Stimulated activated naive CD8-positive, alpha-beta T cell treated with anti-CD3 and anti-CD28 coated beads, Interleukin-15, amount 100 ng/mL, for 72 hours (primary cell): Measurements from ENCODE around the gene DHFR.
"Not testable (repeated sequence)": the region's sequence is repeated elsewhere in the genome, so short reads cannot be mapped to it uniquely, and the experiment has no call there.

ENCODE experiments used
- ATAC-seq: fragments of 150-1000 bp; cut with Tn5 transposase; 2 replicates; pipeline ENCODE4 v1.10.0; 2021; ENCODE audit warnings: mild to moderate bottlenecking, moderate library complexity
- DNase-seq, 2 donors: peaks; one replicate each; pipeline ENCODE4 v3.0.0; 2021 to 2022
- H3K27ac Mint-ChIP-seq, 2 donors: one replicate each; pipeline ENCODE4 v1.8.0; 2022; ENCODE audit warnings: mild to moderate bottlenecking in 2 of 2, mixed read lengths in 2 of 2, moderate library complexity in 2 of 2
- H3K27me3 Mint-ChIP-seq: one replicate; pipeline ENCODE4 v1.8.0; 2022; ENCODE audit warnings: mixed read lengths
- H3K4me1 Mint-ChIP-seq: one replicate; pipeline ENCODE4 v1.8.0; 2022; ENCODE audit warnings: mild to moderate bottlenecking, mixed read lengths
- H3K4me3 Mint-ChIP-seq, 2 donors: one replicate each; pipeline ENCODE4 v1.8.0; 2022; ENCODE audit warnings: mild to moderate bottlenecking in 2 of 2, mixed read lengths in 2 of 2, moderate library complexity in 1 of 2
- H3K9me3 Mint-ChIP-seq, 2 donors: one replicate each; pipeline ENCODE4 v1.8.0; 2022; ENCODE audit warnings: mixed read lengths in 2 of 2

The DHFR gene

GRCh38 chr5:80667384-80667783 lies 12.6 kb upstream of the DHFR start:
- DNase-seq = no peak
- Mint-ChIP-seq H3K4me3 (no peak overlapping the region), H3K27ac (no peak overlapping the region), H3K27me3 (no peaks in the 10 kb centered on the region), H3K9me3 (no peaks in the 10 kb centered on the region), H3K4me1 (peaks cover 24% of the 10 kb centered on the region)
- no peak for ATAC-seq

- DNase-seq (no peak), ATAC-seq (no peak)
- H3K4me1 Mint-ChIP-seq = peaks cover 28% of the 10 kb centered on the region
- no peaks in the 10 kb centered on the region for H3K9me3 Mint-ChIP-seq
- H3K4me3 Mint-ChIP-seq = no peak overlapping the region
- H3K27ac Mint-ChIP-seq = no peak overlapping the region
- no peaks in the 10 kb centered on the region for H3K27me3 Mint-ChIP-seq
Observed at GRCh38 chr5:80665057-80665456, 10.3 kb upstream of the DHFR start.

DNA sequence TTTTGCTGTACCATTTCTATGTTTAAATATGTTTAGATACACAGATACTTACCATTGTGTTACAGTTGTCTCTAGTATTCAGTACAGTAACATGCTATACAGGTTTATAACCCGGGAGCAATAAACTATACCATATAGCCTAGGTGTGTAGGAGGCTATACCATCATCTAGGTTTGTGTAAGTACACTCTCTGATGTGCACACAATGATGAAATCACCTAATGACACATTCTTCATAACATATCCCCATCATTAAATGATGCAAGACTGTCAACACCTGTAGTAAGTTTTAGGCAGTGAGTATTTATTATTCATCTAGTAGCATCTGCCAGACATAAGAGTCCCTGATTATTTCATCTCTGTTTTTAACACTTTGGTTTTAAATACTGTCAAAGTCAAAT lies 7.3 kb upstream of the DHFR start:
- Mint-ChIP-seq H3K4me1 (peaks cover 23% of the 10 kb centered on the region), H3K27me3 (no peaks in the 10 kb centered on the region), H3K27ac (peak overlapping the region in 1 of 2 donors; percentile 80), H3K4me3 (no peak overlapping the region), H3K9me3 (no peaks in the 10 kb centered on the region)
- ATAC-seq (peak; percentile 80), DNase-seq (no peak)

DNA sequence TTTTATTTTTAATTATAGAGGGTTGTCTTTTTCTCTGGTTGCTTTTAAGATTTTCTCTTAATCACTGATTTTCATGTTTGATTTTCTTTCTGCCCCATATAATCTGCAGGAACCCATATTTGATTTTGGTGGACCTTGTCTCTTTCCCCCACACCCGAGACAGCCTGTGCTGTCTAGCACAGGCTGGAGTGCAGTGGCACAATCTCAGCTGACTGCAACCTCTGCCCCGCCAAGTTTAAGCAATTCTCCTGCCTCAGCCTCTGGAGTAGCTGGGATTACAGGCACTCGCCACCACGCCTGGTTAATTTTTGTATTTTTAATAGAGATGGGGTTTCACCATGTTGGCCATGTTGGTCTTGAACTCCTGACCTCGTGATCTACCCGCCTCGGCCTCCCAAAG lies 5.9 kb upstream of the DHFR start:
- H3K27me3 Mint-ChIP-seq, H3K4me3 Mint-ChIP-seq, H3K27ac Mint-ChIP-seq, DNase-seq, ATAC-seq, H3K9me3 Mint-ChIP-seq: not testable (repeated sequence)
- peaks cover 35% of the 10 kb centered on the region for H3K4me1 Mint-ChIP-seq

- no peak overlapping the region for H3K27ac Mint-ChIP-seq
- no peak overlapping the region for H3K4me3 Mint-ChIP-seq
Observed at GRCh38 chr5:80659106-80659505, 4.3 kb upstream of the DHFR start.

GRCh38 chr5:80656425-80656824 lies 1.6 kb upstream of the DHFR start:
- Mint-ChIP-seq H3K4me1 (peaks cover 50% of the 10 kb centered on the region), H3K9me3 (no peaks in the 10 kb centered on the region), H3K27ac (no peak overlapping the region), H3K27me3 (no peaks in the 10 kb centered on the region), H3K4me3 (peak overlapping the region; percentile 94 to 97)
- ATAC-seq = no peak
- DNase-seq = no peak

More at GRCh38 chr5:80659106-80659505, 4.3 kb upstream of the DHFR start:
- DNase-seq (no peak), ATAC-seq (no peak)
- Mint-ChIP-seq H3K9me3 (no peaks in the 10 kb centered on the region), H3K4me1 (peaks cover 44% of the 10 kb centered on the region), H3K27me3 (no peaks in the 10 kb centered on the region)

DNA sequence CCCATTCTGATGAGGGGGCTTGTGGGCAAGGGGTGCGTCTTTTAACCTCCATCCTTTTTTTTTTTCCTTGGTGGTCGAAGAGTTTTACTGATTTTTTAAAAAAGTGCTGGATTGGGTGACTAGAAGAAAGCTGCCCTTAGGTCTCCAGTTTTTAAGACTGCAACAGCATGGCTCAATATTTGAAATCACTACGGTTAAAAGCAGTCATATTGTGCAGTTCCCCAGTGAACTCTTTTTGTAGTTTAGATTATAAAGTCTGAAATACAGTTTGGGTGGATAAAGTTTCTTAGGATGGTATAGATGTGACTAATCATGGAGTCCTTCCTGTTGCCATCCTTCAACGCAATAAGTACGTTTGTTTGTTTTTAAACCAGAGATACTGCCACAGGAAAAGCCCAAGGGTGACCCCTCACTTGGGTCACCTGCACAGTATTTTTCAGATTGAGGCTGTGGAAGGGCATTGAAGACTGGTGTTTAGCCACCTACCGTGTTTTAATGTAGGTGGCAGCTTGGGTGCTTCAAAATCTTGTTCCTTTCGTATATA lies 520 bp upstream of the DHFR start:
- no peak for DNase-seq
- ATAC-seq = no peak
- H3K27me3 Mint-ChIP-seq = no peaks in the 10 kb centered on the region
- peak overlapping the region; percentile 94 to 97 for H3K4me3 Mint-ChIP-seq
- no peaks in the 10 kb centered on the region for H3K9me3 Mint-ChIP-seq
- peaks cover 48% of the 10 kb centered on the region for H3K4me1 Mint-ChIP-seq
- H3K27ac Mint-ChIP-seq = peak overlapping the region; percentile 98 to 99

GRCh38 chr5:80654054-80654390 lies 761 bp downstream of the DHFR start:
- peak; percentile 3 for ATAC-seq
- H3K9me3 Mint-ChIP-seq = no peaks in the 10 kb centered on the region
- no peak for DNase-seq
- H3K27ac Mint-ChIP-seq = peak overlapping the region; percentile 98 to 99
- H3K4me1 Mint-ChIP-seq = peaks cover 35% of the 10 kb centered on the region
- peak overlapping the region; percentile 86 to 94 for H3K4me3 Mint-ChIP-seq
- no peaks in the 10 kb centered on the region for H3K27me3 Mint-ChIP-seq

DNA sequence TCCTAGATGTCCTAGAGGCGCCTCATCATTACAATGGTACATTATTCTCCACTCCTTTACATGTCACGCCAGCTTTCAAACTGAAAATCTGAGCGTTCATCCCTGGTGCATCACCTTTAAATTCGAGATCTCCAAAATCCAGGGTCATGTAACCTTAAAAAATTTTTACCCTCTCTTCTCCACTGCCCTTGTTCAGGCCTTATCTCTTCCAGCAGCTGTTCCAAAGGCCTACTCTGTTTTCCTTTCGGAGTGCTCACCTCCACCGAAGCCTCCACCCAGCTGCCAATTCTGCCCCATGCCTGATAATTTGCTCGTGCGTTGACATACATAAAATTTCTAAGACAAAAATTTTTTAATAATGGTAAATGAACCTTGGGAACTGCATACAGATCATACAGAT lies 1.3 kb downstream of the DHFR start:
- H3K4me3 Mint-ChIP-seq = peak overlapping the region; percentile 86 to 94
- peak overlapping the region; percentile 98 to 99 for H3K27ac Mint-ChIP-seq

DNA sequence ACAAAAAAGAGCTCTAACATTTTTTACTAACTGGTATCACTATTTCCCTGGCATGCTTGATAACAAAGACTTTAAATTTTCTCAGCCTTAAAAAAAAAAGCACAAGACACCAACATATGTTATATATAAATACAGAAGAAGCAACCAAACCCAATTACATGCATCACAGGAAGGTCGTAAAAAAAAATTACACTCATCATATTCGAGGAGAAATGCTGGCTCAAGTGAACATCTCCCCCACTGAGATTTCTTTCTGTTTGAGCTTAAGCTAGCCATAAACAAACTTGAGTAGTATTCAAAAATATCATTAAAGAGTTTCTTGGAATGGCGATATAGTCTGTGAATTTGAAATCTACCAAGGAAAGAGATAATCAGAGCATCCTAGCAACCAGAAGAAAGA lies 7.9 kb downstream of the DHFR start:
- ATAC-seq = no peak
- H3K4me3 Mint-ChIP-seq = no peak overlapping the region
- H3K9me3 Mint-ChIP-seq = no peaks in the 10 kb centered on the region
- no peak for DNase-seq
- no peak overlapping the region for H3K27ac Mint-ChIP-seq
- peaks cover 11% of the 10 kb centered on the region for H3K4me1 Mint-ChIP-seq
- H3K27me3 Mint-ChIP-seq = no peaks in the 10 kb centered on the region

More for the DNA sequence above, 1.3 kb downstream of the DHFR start:
- H3K27me3 Mint-ChIP-seq = no peaks in the 10 kb centered on the region
- H3K9me3 Mint-ChIP-seq = no peaks in the 10 kb centered on the region
- peaks cover 37% of the 10 kb centered on the region for H3K4me1 Mint-ChIP-seq
- ATAC-seq (no peak), DNase-seq (no peak)

GRCh38 chr5:80644900-80645299 lies 9.9 kb downstream of the DHFR start:
- H3K4me1 Mint-ChIP-seq = peaks cover 11% of the 10 kb centered on the region
- no peak for DNase-seq
- no peak overlapping the region for H3K4me3 Mint-ChIP-seq
- ATAC-seq = no peak
- H3K9me3 Mint-ChIP-seq = no peaks in the 10 kb centered on the region
- H3K27me3 Mint-ChIP-seq = no peaks in the 10 kb centered on the region
- H3K27ac Mint-ChIP-seq = no peak overlapping the region

DNA sequence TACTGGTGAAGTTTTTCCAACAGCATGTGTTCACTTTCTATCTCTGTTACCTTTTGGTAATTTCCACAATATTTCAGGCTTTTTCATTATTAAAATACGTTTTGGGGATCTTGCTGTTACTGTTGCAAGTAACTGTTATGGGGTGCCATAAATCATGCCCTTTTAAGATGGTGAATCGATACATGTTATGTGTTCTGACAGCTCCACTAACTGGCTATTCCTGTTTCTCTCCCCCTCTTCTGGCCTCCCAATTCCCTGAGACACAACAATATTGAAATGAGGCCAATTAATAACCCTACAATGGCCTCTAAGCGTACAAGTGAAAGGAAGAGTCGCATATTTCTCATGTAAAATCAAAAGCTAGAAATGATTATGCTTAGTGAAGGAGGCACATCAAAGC lies 13.4 kb downstream of the DHFR start:
- DNase-seq (no peak), ATAC-seq (no peak)
- no peak overlapping the region for H3K27ac Mint-ChIP-seq
- no peak overlapping the region for H3K4me3 Mint-ChIP-seq
- H3K4me1 Mint-ChIP-seq = peaks cover under 1% of the 10 kb centered on the region
- H3K9me3 Mint-ChIP-seq = no peaks in the 10 kb centered on the region
- H3K27me3 Mint-ChIP-seq = no peaks in the 10 kb centered on the region

DNA sequence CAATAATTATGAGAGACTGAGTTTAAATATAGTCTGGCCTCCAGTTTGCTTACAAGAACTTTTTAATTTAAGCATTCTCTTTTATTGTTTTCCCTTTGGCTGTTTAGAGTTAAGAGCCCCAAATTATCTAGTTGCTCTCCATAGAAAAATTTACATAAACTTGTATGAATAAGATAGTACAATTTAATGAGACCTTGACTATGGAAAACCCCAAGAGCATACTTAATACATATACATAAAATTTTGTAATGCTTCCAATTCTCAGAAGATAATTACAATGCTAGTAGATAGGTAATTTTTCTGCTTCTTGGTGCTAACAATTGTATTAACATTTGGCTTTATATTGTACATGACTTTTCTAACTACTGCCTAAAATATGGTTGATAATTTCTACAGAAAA lies 20.6 kb downstream of the DHFR start:
- Mint-ChIP-seq H3K4me1 (no peaks in the 10 kb centered on the region), H3K4me3 (no peak overlapping the region), H3K9me3 (no peaks in the 10 kb centered on the region), H3K27me3 (no peaks in the 10 kb centered on the region), H3K27ac (no peak overlapping the region)
- ATAC-seq = no peak
- DNase-seq = no peak

- no peaks in the 10 kb centered on the region for H3K27me3 Mint-ChIP-seq
- H3K27ac Mint-ChIP-seq = no peak overlapping the region
- H3K4me3 Mint-ChIP-seq = no peak overlapping the region
- no peaks in the 10 kb centered on the region for H3K4me1 Mint-ChIP-seq
- no peak for ATAC-seq
- no peaks in the 10 kb centered on the region for H3K9me3 Mint-ChIP-seq
- no peak for DNase-seq
Observed at GRCh38 chr5:80632700-80633099, 22.1 kb downstream of the DHFR start.

- no peaks in the 10 kb centered on the region for H3K27me3 Mint-ChIP-seq
- DNase-seq = no peak
- no peak for ATAC-seq
- no peaks in the 10 kb centered on the region for H3K9me3 Mint-ChIP-seq
- no peak overlapping the region for H3K4me3 Mint-ChIP-seq
- H3K27ac Mint-ChIP-seq = no peak overlapping the region
- H3K4me1 Mint-ChIP-seq = no peaks in the 10 kb centered on the region
Observed at GRCh38 chr5:80631278-80632259, 23.2 kb downstream of the DHFR start.

DNA sequence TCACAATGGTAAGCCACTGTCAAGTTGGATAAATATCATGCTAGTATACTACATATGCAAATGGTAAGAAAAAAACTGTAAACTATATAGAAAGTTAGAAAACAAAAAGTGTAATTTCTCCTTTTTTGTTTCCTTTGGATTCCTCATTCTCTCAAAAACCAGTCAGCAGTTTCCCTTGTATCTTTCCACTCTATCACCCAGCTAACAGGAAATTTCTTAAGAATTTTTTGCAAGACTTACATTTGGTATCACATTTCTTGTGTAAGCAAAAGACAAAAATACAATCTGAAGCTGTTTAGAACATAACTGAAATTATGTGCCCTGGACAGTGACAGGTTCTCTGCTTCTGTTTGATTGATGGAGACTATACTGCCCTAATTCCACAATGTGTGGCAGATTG lies 25.5 kb downstream of the DHFR start:
- Mint-ChIP-seq H3K27me3 (no peaks in the 10 kb centered on the region), H3K4me3 (no peak overlapping the region), H3K9me3 (no peaks in the 10 kb centered on the region), H3K27ac (no peak overlapping the region), H3K4me1 (no peaks in the 10 kb centered on the region)
- no peak for DNase-seq
- ATAC-seq = no peak
